OCI-LY1 (cell line): ENCODE data around the gene SUPT5H.
A peak's percentile ranks its signal among the peaks of the same experiment; 100 is the strongest.

ENCODE experiments used
- H2AFZ ChIP-seq: fragments of 200-600 bp; sonication (generic), shearing (Covaris generic); 2 replicates; pipeline ENCODE4 v1.6.0; 2014; ENCODE audit warnings: antibody characterized with exemption, mild to moderate bottlenecking, low read length
- H3F3A ChIP-seq: fragments of 200-600 bp; sonication (generic), shearing (Covaris generic); 2 replicates; pipeline ENCODE4 v1.6.0; 2014; ENCODE audit warnings: mild to moderate bottlenecking, antibody characterized with exemption, low read length, moderate library complexity; ENCODE audit not compliant: insufficient read depth
- H3K27ac ChIP-seq: fragments of 200-600 bp; sonication (generic); 2 replicates; pipeline ENCODE4 v1.5.1; 2014; ENCODE audit warnings: low read length, mixed run types, mild to moderate bottlenecking, low read depth; ENCODE audit not compliant: poor library complexity, severe bottlenecking
- H3K27me3 ChIP-seq: fragments of 200-600 bp; sonication (generic); 2 replicates; pipeline ENCODE4 v1.6.0; 2014; ENCODE audit warnings: antibody characterized with exemption, mild to moderate bottlenecking, low read length, moderate library complexity; ENCODE audit not compliant: insufficient read depth
- H3K36me3 ChIP-seq: fragments of 200-600 bp; sonication (generic); 2 replicates; pipeline ENCODE4 v1.6.1; 2014; ENCODE audit warnings: mild to moderate bottlenecking, antibody characterized with exemption, low read length, moderate library complexity, mixed read lengths; ENCODE audit not compliant: insufficient read depth
- H3K4me1 ChIP-seq: fragments of 200-600 bp; sonication (generic); 2 replicates; pipeline ENCODE4 v1.5.1; 2014; ENCODE audit warnings: mild to moderate bottlenecking, low read length, moderate library complexity; ENCODE audit not compliant: insufficient read depth, severe bottlenecking
- H3K4me2 ChIP-seq: fragments of 200-600 bp; sonication (generic), shearing (Covaris generic); 2 replicates; pipeline ENCODE4 v1.6.1; 2014; ENCODE audit warnings: low read length
- H3K4me3 ChIP-seq: fragments of 200-600 bp; sonication (generic); 2 replicates; pipeline ENCODE4 v1.5.1; 2014; ENCODE audit warnings: low read length, low read depth, mild to moderate bottlenecking, mixed read lengths; ENCODE audit not compliant: poor library complexity, severe bottlenecking
- H3K79me2 ChIP-seq: fragments of 200-600 bp; shearing (Covaris generic); 2 replicates; pipeline ENCODE4 v1.6.1; 2016; ENCODE audit warnings: mixed run types, low read length, mixed read lengths; ENCODE audit not compliant: insufficient read depth
- H3K9ac ChIP-seq: fragments of 200-600 bp; sonication (generic), shearing (Covaris generic); 2 replicates; pipeline ENCODE4 v1.6.1; 2014; ENCODE audit warnings: mild to moderate bottlenecking, low read length, mixed read lengths
- H3K9me2 ChIP-seq: fragments of 200-600 bp; sonication (generic), shearing (Covaris generic); 2 replicates; pipeline ENCODE4 v1.6.1; 2014; ENCODE audit warnings: low read depth, mild to moderate bottlenecking, low read length, mixed read lengths
- H3K9me3 ChIP-seq: fragments of 200-600 bp; shearing (Covaris generic); 2 replicates; pipeline ENCODE4 v1.6.1; 2014; ENCODE audit warnings: low read length, mixed read lengths
- H4K20me1 ChIP-seq: fragments of 200-600 bp; sonication (generic), shearing (Covaris generic); 2 replicates; pipeline ENCODE4 v1.6.0; 2016; ENCODE audit warnings: mild to moderate bottlenecking, low read length; ENCODE audit not compliant: insufficient read depth
- EZH2 ChIP-seq: fragments of 200-600 bp; sonication (generic), shearing (Covaris generic); IDR thresholded peaks from 2 replicates; pipeline ENCODE4 v1.8.0; 2017; ENCODE audit warnings: borderline replicate concordance, mixed run types, mild to moderate bottlenecking, antibody characterized with exemption, low read length, moderate library complexity, mixed read lengths
- TF ChIP-seq, protein P1 (sequence below): fragments of 200-600 bp; sonication (generic), shearing (Covaris generic); IDR thresholded peaks from 2 replicates; pipeline ENCODE4 v1.5.1; 2017; ENCODE audit warnings: mild to moderate bottlenecking, antibody characterized with exemption, low read length, moderate library complexity, mixed read lengths

The SUPT5H gene

GRCh38 chr19:39497701-39497995 lies 52.3 kb downstream of the SUPT5H start:
- no peaks in the 10 kb centered on the region; the same call in 1 of the 2 replicates for H3K36me3 ChIP-seq
- H3K9ac ChIP-seq = no peak overlapping the region
- peak overlapping the region; percentile 65 for H3K27ac ChIP-seq
- TF ChIP-seq, protein P1, sequence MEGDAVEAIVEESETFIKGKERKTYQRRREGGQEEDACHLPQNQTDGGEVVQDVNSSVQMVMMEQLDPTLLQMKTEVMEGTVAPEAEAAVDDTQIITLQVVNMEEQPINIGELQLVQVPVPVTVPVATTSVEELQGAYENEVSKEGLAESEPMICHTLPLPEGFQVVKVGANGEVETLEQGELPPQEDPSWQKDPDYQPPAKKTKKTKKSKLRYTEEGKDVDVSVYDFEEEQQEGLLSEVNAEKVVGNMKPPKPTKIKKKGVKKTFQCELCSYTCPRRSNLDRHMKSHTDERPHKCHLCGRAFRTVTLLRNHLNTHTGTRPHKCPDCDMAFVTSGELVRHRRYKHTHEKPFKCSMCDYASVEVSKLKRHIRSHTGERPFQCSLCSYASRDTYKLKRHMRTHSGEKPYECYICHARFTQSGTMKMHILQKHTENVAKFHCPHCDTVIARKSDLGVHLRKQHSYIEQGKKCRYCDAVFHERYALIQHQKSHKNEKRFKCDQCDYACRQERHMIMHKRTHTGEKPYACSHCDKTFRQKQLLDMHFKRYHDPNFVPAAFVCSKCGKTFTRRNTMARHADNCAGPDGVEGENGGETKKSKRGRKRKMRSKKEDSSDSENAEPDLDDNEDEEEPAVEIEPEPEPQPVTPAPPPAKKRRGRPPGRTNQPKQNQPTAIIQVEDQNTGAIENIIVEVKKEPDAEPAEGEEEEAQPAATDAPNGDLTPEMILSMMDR = no peak
- no peak for TF ChIP-seq EZH2
- peaks cover 27% of the 10 kb centered on the region for H3K4me1 ChIP-seq
- no peak overlapping the region for H2AFZ ChIP-seq
- H3K79me2 ChIP-seq = no peaks in the 10 kb centered on the region
- H3K4me3 ChIP-seq = peak overlapping the region; percentile 60
- no peaks in the 10 kb centered on the region; the same call in none of the 2 replicates for H3K27me3 ChIP-seq
- H3K9me2 ChIP-seq = no peaks in the 10 kb centered on the region
- no peaks in the 10 kb centered on the region for H3K9me3 ChIP-seq
- peak overlapping the region; percentile 84 for H3K4me2 ChIP-seq
- no peaks in the 10 kb centered on the region for H4K20me1 ChIP-seq
- no peaks in the 10 kb centered on the region for H3F3A ChIP-seq

DNA sequence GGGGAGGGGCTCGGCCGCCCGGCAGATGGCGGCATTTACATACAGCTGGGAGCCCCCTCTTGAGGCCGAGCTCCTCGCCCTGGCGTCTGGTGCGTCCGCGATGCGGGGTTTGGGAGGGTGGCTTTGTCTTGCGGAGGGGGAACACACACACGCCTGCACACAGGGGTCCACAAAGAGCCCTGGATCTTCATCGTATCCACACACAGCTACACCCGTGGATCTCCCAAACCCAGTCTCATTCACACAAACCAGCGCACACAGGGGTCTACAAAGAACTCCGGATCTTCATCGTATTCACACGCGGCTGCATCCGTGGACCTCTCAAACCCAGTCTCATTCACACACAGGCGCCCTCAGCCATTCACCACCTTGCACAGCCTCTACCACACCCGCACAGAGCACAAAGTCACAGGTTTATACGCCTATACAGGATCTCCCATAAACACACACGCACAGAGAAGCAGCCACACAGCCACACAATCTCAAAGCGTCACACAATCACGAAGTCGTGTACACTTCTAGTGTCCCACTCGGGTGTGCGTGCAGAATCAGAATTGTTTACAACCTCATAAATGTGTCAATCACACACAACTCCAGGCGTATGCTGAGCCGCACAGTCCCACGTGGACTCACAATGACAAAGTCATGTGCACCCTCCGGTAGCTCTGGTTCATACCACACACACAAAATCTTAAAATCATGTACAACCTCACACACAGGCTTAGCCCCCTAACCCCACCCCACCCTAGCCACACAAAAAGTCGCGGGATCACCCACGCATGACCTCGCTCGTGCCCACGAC lies 52.8 kb downstream of the SUPT5H start:
- peak overlapping the region; percentile 84 for H3K4me2 ChIP-seq
- H3K27ac ChIP-seq = peak overlapping the region; percentile 65
- H3K36me3 ChIP-seq = no peaks in the 10 kb centered on the region; the same call in 1 of the 2 replicates
- H3F3A ChIP-seq = no peaks in the 10 kb centered on the region
- no peaks in the 10 kb centered on the region for H3K9me2 ChIP-seq
- TF ChIP-seq, protein P1 = peak; percentile 43
- TF ChIP-seq EZH2 = no peak
- H4K20me1 ChIP-seq = no peaks in the 10 kb centered on the region
- H3K9me3 ChIP-seq = no peaks in the 10 kb centered on the region
- H3K27me3 ChIP-seq = no peaks in the 10 kb centered on the region; the same call in none of the 2 replicates
- no peaks in the 10 kb centered on the region for H3K79me2 ChIP-seq
- no peak overlapping the region for H2AFZ ChIP-seq
- peak overlapping the region; percentile 60 for H3K4me3 ChIP-seq
- peaks cover 27% of the 10 kb centered on the region for H3K4me1 ChIP-seq
- H3K9ac ChIP-seq = peak overlapping the region; percentile 50

GRCh38 chr19:39498798-39499642 lies 53.6 kb downstream of the SUPT5H start, which contains the start of gene DLL3:
Gene DLL3 (plus strand): TSS chr19:39498947. CDS start chr19:39498975, 28 bp downstream.
- peak within 1 kb of the TSS; percentile 84 for H3K4me2 ChIP-seq
- peak within 1 kb of the TSS; percentile 60 for H3K4me3 ChIP-seq
- no peaks in the 10 kb centered on the region for H3K9me3 ChIP-seq
- peak within 1 kb of the TSS; percentile 65 for H3K27ac ChIP-seq
- no peaks in the 10 kb centered on the region for H4K20me1 ChIP-seq
- H3F3A ChIP-seq = no peaks in the 10 kb centered on the region
- TF ChIP-seq EZH2 = no peak
- TF ChIP-seq, protein P1 = no peak
- H3K36me3 ChIP-seq = no peaks in the 10 kb centered on the region; the same call in 1 of the 2 replicates
- no peaks in the 10 kb centered on the region for H3K9me2 ChIP-seq
- peaks cover 5% of the 10 kb centered on the region for H3K27me3 ChIP-seq
- no peaks in the 10 kb centered on the region for H3K79me2 ChIP-seq
- H3K4me1 ChIP-seq = peaks cover 27% of the 10 kb centered on the region
- no peak within 1 kb of the TSS for H2AFZ ChIP-seq
- peak within 1 kb of the TSS; percentile 52 for H3K9ac ChIP-seq
